ENCODE measurements around the gene NPLOC4. TPM values are rescaled to one million over a fixed set of nuclear protein-coding genes. Genes with fewer than 3 reads are reported as not detected.

Gene NPLOC4
- total and polyA plus RNA-seq, 9 donors, result 31.9 to 66.2 (median 49.5) TPM

GRCh38 chr17:81665205-81666091 lies 28.5 kb upstream of the NPLOC4 start:
- H3K9me3 ChIP-seq (replicated peaks; ENCODE audit: control insufficient read depth, low read depth, low read length), result no peaks in the 10 kb centered on the region
- peak overlapping the region; percentile 89 for H3K4me3 ChIP-seq (ENCODE audit: low read length)
- no peaks in the 10 kb centered on the region for H3K27me3 ChIP-seq (ENCODE audit: control insufficient read depth, insufficient read depth, low read length)
- H3K36me3 ChIP-seq (ENCODE audit: control insufficient read depth, insufficient read depth, low read length), result peaks cover 33% of the 10 kb centered on the region
- no peak for DNase-seq
- WGBS (ENCODE audit: insufficient coverage), result 69% methylated on average over 25 of the region's 30 CpGs
- peak overlapping the region; percentile 80 for H3K27ac ChIP-seq (ENCODE audit: low read length)
- H3K4me1 ChIP-seq (ENCODE audit: control insufficient read depth, insufficient read depth, low read length), result peaks cover 24% of the 10 kb centered on the region

DNA sequence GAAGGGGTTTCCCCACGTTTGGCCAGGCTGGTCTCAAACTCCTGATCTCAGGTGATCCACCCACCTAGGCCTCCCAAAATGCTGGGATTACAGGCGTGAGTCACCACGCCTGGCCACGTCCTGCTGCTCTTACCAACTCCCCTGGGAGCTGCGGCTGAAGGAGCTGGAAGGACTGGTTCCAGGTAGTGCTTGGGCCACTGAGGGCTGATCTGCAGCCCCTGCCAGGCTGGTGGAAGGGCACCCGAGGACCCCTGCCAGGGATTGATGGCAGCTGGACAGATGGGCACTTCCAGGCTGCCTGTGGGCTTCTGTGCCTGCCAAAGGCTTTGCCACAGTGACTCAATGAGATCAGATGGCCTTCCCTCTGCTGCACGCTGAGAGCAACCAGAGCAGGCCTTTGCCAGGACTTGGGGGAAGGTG lies 27.1 kb upstream of the NPLOC4 start:
- peaks cover 20% of the 10 kb centered on the region for H3K36me3 ChIP-seq (ENCODE audit: control insufficient read depth, insufficient read depth, low read length)
- no peaks in the 10 kb centered on the region for H3K27me3 ChIP-seq (ENCODE audit: control insufficient read depth, insufficient read depth, low read length)
- H3K9me3 ChIP-seq (replicated peaks; ENCODE audit: control insufficient read depth, low read depth, low read length), result no peaks in the 10 kb centered on the region
- DNase-seq, result no peak
- WGBS (ENCODE audit: insufficient coverage), result 79% methylated on average over 4 of the region's 7 CpGs
- no peak overlapping the region for H3K4me3 ChIP-seq (ENCODE audit: low read length)
- H3K27ac ChIP-seq (ENCODE audit: low read length), result no peak overlapping the region
- peaks cover 24% of the 10 kb centered on the region for H3K4me1 ChIP-seq (ENCODE audit: control insufficient read depth, insufficient read depth, low read length)

DNA sequence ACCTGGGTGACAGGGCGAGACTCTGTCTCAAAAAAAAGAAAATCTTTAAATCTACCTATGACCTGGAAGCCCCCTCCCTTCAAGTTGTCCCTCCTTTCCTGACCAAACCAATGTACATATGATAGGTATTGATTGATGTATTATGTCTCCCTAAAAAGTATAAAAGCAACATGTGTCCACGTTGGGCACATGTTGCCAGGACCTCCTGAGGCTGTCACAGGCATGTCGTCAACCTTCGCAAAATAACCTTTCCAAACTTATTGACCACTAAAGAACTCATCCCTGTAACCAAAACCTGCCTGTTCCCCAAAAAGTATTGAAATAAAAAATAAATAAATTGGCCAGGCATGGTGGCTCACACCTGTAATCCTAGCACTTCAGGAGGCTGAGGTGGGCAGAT lies 25.1 kb upstream of the NPLOC4 start:
- H3K4me3 ChIP-seq (ENCODE audit: low read length), result no peak overlapping the region
- WGBS (ENCODE audit: insufficient coverage), result 80% methylated on average over 1 of the region's 4 CpGs
- H3K27me3 ChIP-seq (ENCODE audit: control insufficient read depth, insufficient read depth, low read length), result no peaks in the 10 kb centered on the region
- H3K4me1 ChIP-seq (ENCODE audit: control insufficient read depth, insufficient read depth, low read length), result peaks cover 15% of the 10 kb centered on the region
- DNase-seq, result no peak
- H3K9me3 ChIP-seq (replicated peaks; ENCODE audit: control insufficient read depth, low read depth, low read length), result no peaks in the 10 kb centered on the region
- peaks cover 11% of the 10 kb centered on the region for H3K36me3 ChIP-seq (ENCODE audit: control insufficient read depth, insufficient read depth, low read length)
- H3K27ac ChIP-seq (ENCODE audit: low read length), result no peak overlapping the region

DNA sequence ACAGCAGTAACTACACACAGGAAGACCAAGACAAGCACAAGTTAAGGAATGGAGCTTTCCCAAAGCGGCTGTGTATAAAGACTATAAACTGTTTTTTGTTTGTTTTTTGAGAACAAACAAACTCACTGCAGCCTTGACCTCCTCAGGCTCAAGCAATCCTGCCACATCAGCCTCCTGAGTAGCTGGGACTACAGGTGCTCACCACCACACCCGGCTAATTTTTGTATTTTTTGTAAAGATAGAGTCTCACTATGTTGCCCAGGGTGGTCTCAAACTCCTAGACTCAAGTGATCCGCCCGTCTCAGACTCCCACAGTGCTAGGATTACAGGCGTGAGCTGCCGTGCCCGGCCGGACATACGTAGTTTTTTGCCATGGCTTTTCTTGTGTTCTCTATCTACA lies 23.5 kb upstream of the NPLOC4 start:
- WGBS (ENCODE audit: insufficient coverage), result 84% methylated on average over 6 of the region's 9 CpGs
- no peaks in the 10 kb centered on the region for H3K9me3 ChIP-seq (replicated peaks; ENCODE audit: control insufficient read depth, low read depth, low read length)
- no peak for DNase-seq
- no peak overlapping the region for H3K4me3 ChIP-seq (ENCODE audit: low read length)
- H3K4me1 ChIP-seq (ENCODE audit: control insufficient read depth, insufficient read depth, low read length), result peaks cover 12% of the 10 kb centered on the region
- H3K36me3 ChIP-seq (ENCODE audit: control insufficient read depth, insufficient read depth, low read length), result peaks cover 11% of the 10 kb centered on the region
- no peak overlapping the region for H3K27ac ChIP-seq (ENCODE audit: low read length)
- H3K27me3 ChIP-seq (ENCODE audit: control insufficient read depth, insufficient read depth, low read length), result no peaks in the 10 kb centered on the region

DNA sequence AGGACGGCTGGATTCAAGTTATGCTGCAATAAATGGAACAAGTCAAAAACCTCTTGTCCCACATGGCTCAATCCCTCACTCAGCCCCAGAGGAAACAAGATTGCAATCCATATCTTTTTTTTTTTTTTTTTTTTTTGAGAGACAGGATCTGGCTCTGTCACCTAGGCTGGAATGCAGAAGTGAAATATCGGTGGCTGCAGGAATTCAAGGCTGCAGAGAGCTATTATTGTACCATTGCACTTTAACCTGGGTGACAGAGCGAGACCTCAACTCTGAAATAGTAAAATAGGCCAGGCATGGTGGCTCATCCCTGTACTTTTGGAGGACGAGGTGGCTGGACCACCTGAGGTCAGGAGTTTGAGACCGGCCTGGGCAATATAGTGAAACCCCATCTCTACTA lies 22.1 kb upstream of the NPLOC4 start:
- no peak for DNase-seq
- Histone ChIP-seq H3K36me3 (ENCODE audit: control insufficient read depth, insufficient read depth, low read length) (peaks cover 2% of the 10 kb centered on the region), H3K27ac (ENCODE audit: low read length) (no peak overlapping the region), H3K4me3 (ENCODE audit: low read length) (no peak overlapping the region), H3K27me3 (ENCODE audit: control insufficient read depth, insufficient read depth, low read length) (no peaks in the 10 kb centered on the region), H3K9me3 (replicated peaks; ENCODE audit: control insufficient read depth, low read depth, low read length) (no peaks in the 10 kb centered on the region), H3K4me1 (ENCODE audit: control insufficient read depth, insufficient read depth, low read length) (peaks cover 13% of the 10 kb centered on the region)
- 64% methylated on average over 3 of the region's 5 CpGs for WGBS (ENCODE audit: insufficient coverage)

DNA sequence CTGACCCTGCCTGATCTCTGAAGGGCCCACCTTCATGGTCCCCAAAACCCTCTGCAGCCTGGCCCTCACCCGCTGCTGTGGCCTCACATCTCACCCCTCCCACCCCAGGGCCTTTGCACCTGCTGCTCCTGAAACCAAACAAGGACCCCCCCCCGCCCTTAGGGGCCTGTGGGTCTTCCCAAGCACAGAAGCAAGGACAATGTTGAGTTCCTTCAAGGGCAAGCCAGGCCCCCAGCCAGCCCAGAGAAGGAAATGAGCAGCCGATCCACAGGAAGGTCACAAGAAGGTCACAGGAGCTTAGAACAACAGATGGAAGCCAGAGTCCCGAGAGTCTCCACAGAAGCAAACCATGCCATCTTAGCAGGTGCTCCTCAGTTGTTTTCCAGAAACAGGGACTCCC lies 19.9 kb upstream of the NPLOC4 start:
- Histone ChIP-seq H3K27ac (ENCODE audit: low read length) (peak overlapping the region; percentile 5), H3K36me3 (ENCODE audit: control insufficient read depth, insufficient read depth, low read length) (no peaks in the 10 kb centered on the region), H3K4me3 (ENCODE audit: low read length) (no peak overlapping the region), H3K4me1 (ENCODE audit: control insufficient read depth, insufficient read depth, low read length) (peaks cover 19% of the 10 kb centered on the region), H3K9me3 (replicated peaks; ENCODE audit: control insufficient read depth, low read depth, low read length) (no peaks in the 10 kb centered on the region), H3K27me3 (ENCODE audit: control insufficient read depth, insufficient read depth, low read length) (peaks cover 2% of the 10 kb centered on the region)
- WGBS (ENCODE audit: insufficient coverage), result 33% methylated on average over 3 of the region's 4 CpGs
- DNase-seq, result peak; percentile 36

- no peak for DNase-seq
- 84% methylated on average over 15 of the region's 15 CpGs for WGBS (ENCODE audit: insufficient coverage)
Measured at GRCh38 chr17:81656118-81656743, 19.3 kb upstream of the NPLOC4 start, which contains the start of gene PDE6G. TSS of gene PDE6G (minus strand) at chr17:81656542. CDS start at chr17:81653305, 3,237 bp downstream.

DNA sequence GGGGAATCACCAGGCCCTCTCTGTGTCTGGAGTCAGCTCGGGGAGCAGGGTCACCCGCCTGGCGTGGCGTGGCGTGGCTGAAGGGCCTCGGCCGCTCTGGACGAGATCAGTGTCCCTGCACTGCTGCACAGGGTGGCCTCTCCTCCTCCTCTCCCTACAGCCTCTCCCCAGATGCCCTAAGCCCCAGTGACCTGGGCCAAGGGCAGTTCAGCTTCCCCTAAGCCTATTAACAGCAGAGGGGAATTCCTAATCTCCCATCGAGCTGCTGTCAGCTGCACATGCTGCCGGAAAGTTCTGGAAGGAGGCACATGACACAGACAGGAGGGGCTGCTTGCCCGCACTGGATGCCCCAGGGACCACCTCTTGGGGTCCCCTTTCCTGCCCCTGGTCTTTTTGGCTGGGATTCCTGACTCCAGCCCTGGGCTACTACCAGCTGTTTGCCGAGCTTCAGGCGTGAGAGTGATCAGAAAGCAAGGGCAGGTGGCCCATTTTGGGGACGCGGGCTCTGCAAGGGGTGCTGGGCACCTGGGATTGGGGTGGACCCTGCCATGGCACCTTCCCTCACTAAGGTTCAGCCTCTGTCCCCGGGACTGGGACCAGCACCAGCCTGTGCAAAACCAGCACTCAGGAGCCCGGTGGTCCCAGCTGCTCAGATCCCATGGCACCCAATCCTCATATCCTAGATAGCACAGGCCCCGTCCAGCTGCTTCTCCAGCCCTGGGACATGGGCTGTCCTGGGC lies 18.6 kb upstream of the NPLOC4 start:
- WGBS (ENCODE audit: insufficient coverage), result 68% methylated on average over 16 of the region's 18 CpGs
- Histone ChIP-seq H3K27me3 (ENCODE audit: control insufficient read depth, insufficient read depth, low read length) (peaks cover 5% of the 10 kb centered on the region), H3K27ac (ENCODE audit: low read length) (no peak overlapping the region), H3K4me1 (ENCODE audit: control insufficient read depth, insufficient read depth, low read length) (peaks cover 19% of the 10 kb centered on the region), H3K36me3 (ENCODE audit: control insufficient read depth, insufficient read depth, low read length) (no peaks in the 10 kb centered on the region), H3K4me3 (ENCODE audit: low read length) (no peak overlapping the region), H3K9me3 (replicated peaks; ENCODE audit: control insufficient read depth, low read depth, low read length) (no peaks in the 10 kb centered on the region)
- no peak for DNase-seq

More at GRCh38 chr17:81656118-81656743, 19.3 kb upstream of the NPLOC4 start, which contains the start of gene PDE6G:
- Histone ChIP-seq H3K27ac (ENCODE audit: low read length) (peak within 1 kb of the TSS; percentile 5), H3K9me3 (replicated peaks; ENCODE audit: control insufficient read depth, low read depth, low read length) (no peaks in the 10 kb centered on the region), H3K27me3 (ENCODE audit: control insufficient read depth, insufficient read depth, low read length) (peaks cover 2% of the 10 kb centered on the region), H3K36me3 (ENCODE audit: control insufficient read depth, insufficient read depth, low read length) (no peaks in the 10 kb centered on the region), H3K4me1 (ENCODE audit: control insufficient read depth, insufficient read depth, low read length) (peaks cover 19% of the 10 kb centered on the region), H3K4me3 (ENCODE audit: low read length) (no peak within 1 kb of the TSS)

DNA sequence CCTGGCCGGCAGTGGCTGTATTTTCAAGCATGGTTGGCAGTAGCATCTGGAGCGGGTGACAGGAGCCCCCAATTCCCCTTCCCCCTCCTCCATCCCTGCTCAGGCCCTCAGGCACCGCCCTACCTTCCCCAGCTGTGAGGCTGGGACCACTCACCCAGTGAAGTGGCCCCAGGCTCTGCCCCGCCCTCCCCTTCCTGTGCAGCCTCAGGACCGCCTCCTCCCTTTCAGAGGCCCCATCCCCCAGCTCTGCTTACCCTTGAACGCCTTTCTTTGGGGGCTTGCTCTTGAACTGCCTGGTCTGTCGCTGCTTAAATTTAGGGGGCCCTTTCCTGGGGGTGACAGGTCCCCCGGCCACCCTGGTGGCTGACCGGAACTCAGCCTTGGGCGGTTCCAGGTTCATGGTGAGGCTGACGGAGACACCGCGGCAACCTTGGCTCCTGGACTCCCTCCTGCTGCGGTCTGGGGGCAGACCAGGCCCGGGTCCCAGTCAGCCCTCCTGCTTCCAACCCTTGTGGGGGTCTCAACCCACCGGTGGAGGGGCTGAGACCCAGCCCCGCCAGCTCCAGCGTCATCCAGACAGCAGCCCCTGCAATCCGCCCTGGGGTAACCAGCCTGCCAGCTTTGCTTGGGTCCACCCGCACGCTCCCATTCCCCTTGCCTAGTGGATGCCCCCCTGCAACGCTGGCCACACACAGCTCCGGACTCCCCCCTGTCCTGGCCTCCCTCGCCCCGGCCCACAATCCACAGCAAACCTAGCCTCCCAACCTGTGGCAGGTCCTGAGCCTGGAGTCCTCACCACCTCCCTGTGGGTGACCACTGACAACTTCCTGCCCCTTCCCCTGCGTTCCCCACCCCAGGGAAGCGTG lies 16.2 kb upstream of the NPLOC4 start:
- Histone ChIP-seq H3K4me1 (ENCODE audit: control insufficient read depth, insufficient read depth, low read length) (peaks cover 19% of the 10 kb centered on the region), H3K4me3 (ENCODE audit: low read length) (no peak overlapping the region), H3K27ac (ENCODE audit: low read length) (no peak overlapping the region), H3K36me3 (ENCODE audit: control insufficient read depth, insufficient read depth, low read length) (no peaks in the 10 kb centered on the region), H3K9me3 (replicated peaks; ENCODE audit: control insufficient read depth, low read depth, low read length) (peaks cover 2% of the 10 kb centered on the region), H3K27me3 (ENCODE audit: control insufficient read depth, insufficient read depth, low read length) (peaks cover 28% of the 10 kb centered on the region)
- WGBS (ENCODE audit: insufficient coverage), result 17% methylated on average over 20 of the region's 27 CpGs
- DNase-seq, result no peak
